ENCODE data around the gene PPP3R1.

GRCh38 chr2:68244456-68244855 lies 7.9 kb downstream of the PPP3R1 start:
- no peak for TF ChIP-seq POLR2A (IDR thresholded peaks at IDR 0.05; ENCODE audit: low read length)
- no peak for TF ChIP-seq GATA1 (IDR thresholded peaks at IDR 0.05; ENCODE audit: low read depth, low read length)
